OCI-LY3 (cell line): ENCODE results near the gene ERP44.
"Not testable (repeated sequence)": the region's sequence is repeated elsewhere in the genome, so short reads cannot be mapped to it uniquely, and the experiment has no call there.

Experiments used
- H2AFZ ChIP-seq: fragments of 200-600, 300-600 bp; shearing (Covaris generic); 2 replicates; pipeline ENCODE4 v1.6.0; 2014; ENCODE audit warnings: antibody characterized with exemption, low read depth, low read length
- H3K27ac ChIP-seq: fragments of 200-600, 300-600 bp; sonication (generic); 2 replicates; pipeline ENCODE4 v1.5.1; 2014; ENCODE audit warnings: mild to moderate bottlenecking, low read length, moderate library complexity, mixed read lengths
- H3K27me3 ChIP-seq: fragments of 200-600, 300-600 bp; sonication (generic); 2 replicates; pipeline ENCODE4 v1.6.1; 2014; ENCODE audit warnings: low read depth, low read length, mixed read lengths
- H3K36me3 ChIP-seq: fragments of 200-600, 300-600 bp; sonication (generic); replicated peaks from 2 replicates; pipeline ENCODE3; 2014; ENCODE audit warnings: low read depth, low read length, mixed read lengths
- H3K4me1 ChIP-seq: fragments of 300-600, 200-600 bp; sonication (generic); 2 replicates; pipeline ENCODE4 v1.6.1; 2014; ENCODE audit warnings: low read length, mixed read lengths
- H3K4me2 ChIP-seq: fragments of 200-600, 300-600 bp; sonication (generic); 2 replicates; pipeline ENCODE4 v1.6.1; 2014; ENCODE audit warnings: low read length, mixed read lengths
- H3K4me3 ChIP-seq: fragments of 300-600, 200-600 bp; sonication (generic); 2 replicates; pipeline ENCODE4 v1.5.1; 2014; ENCODE audit warnings: antibody characterized with exemption, mild to moderate bottlenecking, low read length, moderate library complexity
- H3K79me2 ChIP-seq: fragments of 300-600, 200-600 bp; shearing (Covaris generic); 2 replicates; pipeline ENCODE4 v1.6.1; 2014; ENCODE audit warnings: mild to moderate bottlenecking, low read length, mixed read lengths
- H3K9ac ChIP-seq: fragments of 300-600, 200-600 bp; shearing (Covaris generic); 2 replicates; pipeline ENCODE4 v1.6.0; 2014; ENCODE audit warnings: mild to moderate bottlenecking, low read length, moderate library complexity
- H3K9me3 ChIP-seq: fragments of 200-600, 300-600 bp; shearing (Covaris generic); 2 replicates; pipeline ENCODE4 v1.6.1; 2014; ENCODE audit warnings: low read length, mixed read lengths; ENCODE audit not compliant: insufficient read depth
- H4K20me1 ChIP-seq: fragments of 200-600, 300-600 bp; sonication (generic); 2 replicates; pipeline ENCODE4 v1.6.1; 2016; ENCODE audit warnings: low read length, mixed read lengths; ENCODE audit not compliant: insufficient read depth
- CTCF ChIP-seq: fragments of 200-600, 300-600 bp; sonication (generic); IDR thresholded peaks from 2 replicates; pipeline ENCODE4 v1.5.1; 2014; ENCODE audit warnings: antibody characterized with exemption, low read length, low read depth
- EZH2phosphoT487 ChIP-seq: fragments of 200-600 bp; shearing (Covaris generic); IDR thresholded peaks from 2 replicates; pipeline ENCODE4 v1.6.1; 2018; ENCODE audit warnings: antibody characterized with exemption, mixed run types, low read depth

ERP44 gene

GRCh38 chr9:100098887-100099721 is at the start of gene ERP44, which contains the start of gene INVS:
Gene ERP44 (minus strand): TSS chr9:100099000. CDS start chr9:100098840, 160 bp downstream.
Gene INVS (plus strand): TSS chr9:100099243. CDS start chr9:100104522, 5,279 bp downstream.
- TF ChIP-seq EZH2phosphoT487 = no peak
- TF ChIP-seq CTCF = no peak
- peak within 1 kb of the TSS; percentile 89 for H3K9ac ChIP-seq
- peak within 1 kb of the TSS; percentile 98 for H2AFZ ChIP-seq
- H3K27ac ChIP-seq = peak within 1 kb of the TSS; percentile 38
- peaks cover 3% of the 10 kb centered on the region for H3K36me3 ChIP-seq
- peak within 1 kb of the TSS; percentile 92 for H3K4me2 ChIP-seq
- H3K27me3 ChIP-seq = no peaks in the 10 kb centered on the region
- H3K9me3 ChIP-seq = no peaks in the 10 kb centered on the region
- H3K4me3 ChIP-seq = peak within 1 kb of the TSS; percentile 96
- peaks cover 4% of the 10 kb centered on the region; the same call in 1 of the 2 replicates for H4K20me1 ChIP-seq
- peaks cover 48% of the 10 kb centered on the region for H3K79me2 ChIP-seq
- H3K4me1 ChIP-seq = peaks cover 13% of the 10 kb centered on the region

GRCh38 chr9:100145976-100146375 is 47.2 kb upstream of the ERP44 start:
- H3K27ac ChIP-seq, H3K4me1 ChIP-seq, H3K9me3 ChIP-seq, H3K36me3 ChIP-seq, H4K20me1 ChIP-seq, H2AFZ ChIP-seq, H3K9ac ChIP-seq, H3K27me3 ChIP-seq, H3K4me2 ChIP-seq, H3K4me3 ChIP-seq, H3K79me2 ChIP-seq: not testable (repeated sequence)

- not testable (repeated sequence) for H3K79me2 ChIP-seq, H2AFZ ChIP-seq, H3K9me3 ChIP-seq, H3K4me3 ChIP-seq, H3K4me1 ChIP-seq, H3K9ac ChIP-seq, H3K4me2 ChIP-seq, H3K27me3 ChIP-seq, H3K27ac ChIP-seq, H3K36me3 ChIP-seq, H4K20me1 ChIP-seq
These were observed 46.6 kb upstream of the ERP44 start for GRCh38 chr9:100145167-100145934.

DNA sequence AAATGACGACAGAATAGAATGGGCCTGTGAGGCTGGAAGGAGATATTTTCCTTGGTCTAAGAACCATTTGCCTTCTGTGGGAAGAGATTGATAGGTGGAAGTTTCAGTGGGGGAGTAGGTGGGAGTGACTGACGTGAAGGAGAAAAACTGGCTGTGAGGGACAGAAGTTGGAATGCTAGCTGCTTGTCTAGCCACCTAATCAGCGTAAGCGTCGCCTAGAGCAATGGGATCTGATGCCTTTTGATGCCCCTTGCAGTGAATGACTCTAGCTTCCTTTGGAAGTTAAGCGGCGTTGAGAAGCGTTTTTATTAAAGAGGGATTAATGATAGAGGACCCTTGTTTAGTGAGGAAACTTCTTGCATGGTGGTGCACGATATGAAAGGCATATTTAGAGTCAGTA is 43.1 kb upstream of the ERP44 start:
- H3K36me3 ChIP-seq, H3K4me1 ChIP-seq, H3K27ac ChIP-seq, H3K9me3 ChIP-seq, H3K27me3 ChIP-seq, H4K20me1 ChIP-seq, H3K9ac ChIP-seq, H3K79me2 ChIP-seq, H3K4me2 ChIP-seq, H2AFZ ChIP-seq, H3K4me3 ChIP-seq: not testable (repeated sequence)

- not testable (repeated sequence) for H3K4me1 ChIP-seq, H4K20me1 ChIP-seq, H3K36me3 ChIP-seq, H3K79me2 ChIP-seq, H3K27me3 ChIP-seq, H3K9me3 ChIP-seq, H3K27ac ChIP-seq, H3K4me2 ChIP-seq, H3K9ac ChIP-seq, H2AFZ ChIP-seq, H3K4me3 ChIP-seq
These were observed 41.5 kb upstream of the ERP44 start for GRCh38 chr9:100140303-100140702.

DNA sequence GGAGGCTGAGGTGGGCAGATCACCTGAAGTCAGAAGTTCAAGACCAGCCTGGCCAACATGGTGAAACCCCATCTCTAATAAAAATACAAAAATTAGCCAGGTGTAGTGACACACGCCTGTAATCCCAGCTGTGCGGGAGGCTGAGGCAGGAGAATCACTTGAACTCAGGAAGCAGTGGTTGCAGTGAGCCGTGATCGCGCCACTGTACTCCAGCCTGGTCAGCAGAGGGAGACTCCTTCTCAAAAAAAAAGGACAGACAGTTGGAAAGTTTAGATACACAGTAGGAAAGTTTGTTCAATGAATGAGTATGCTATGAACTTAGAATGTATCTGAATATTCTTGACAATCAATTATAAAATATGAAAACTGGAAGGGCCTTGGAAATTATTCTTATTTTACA is 38.0 kb upstream of the ERP44 start:
- H2AFZ ChIP-seq, H3K79me2 ChIP-seq, H3K4me3 ChIP-seq, H3K9ac ChIP-seq, H3K9me3 ChIP-seq, H3K27me3 ChIP-seq, H3K36me3 ChIP-seq, H4K20me1 ChIP-seq, H3K27ac ChIP-seq, H3K4me2 ChIP-seq, H3K4me1 ChIP-seq: not testable (repeated sequence)
